ENCODE data around the gene CACNA2D4.

Gene CACNA2D4

DNA sequence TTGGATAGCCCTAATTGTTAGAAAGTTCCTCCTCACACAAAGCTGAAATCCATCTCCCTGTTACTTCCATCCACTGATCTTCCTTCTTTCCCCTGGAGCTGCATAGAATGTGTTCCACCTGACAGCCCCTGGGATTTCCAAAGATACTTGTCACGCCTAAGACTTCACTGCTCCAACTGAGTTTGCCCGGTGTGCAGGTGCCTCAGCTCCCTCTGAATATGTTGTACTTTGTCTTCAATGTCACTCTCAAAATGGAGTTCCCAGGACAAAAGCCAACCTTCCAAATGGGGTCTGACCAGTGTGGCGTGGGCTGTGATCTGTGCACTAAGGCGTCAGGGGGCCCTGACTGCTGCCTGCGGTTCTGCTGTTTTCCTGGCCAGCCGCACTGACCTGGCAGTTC, 42.8 kb downstream of the CACNA2D4 start:
- H3K27me3 ChIP-seq (ENCODE audit: insufficient read depth, poor library complexity, severe bottlenecking): no peaks in the 10 kb centered on the region
- no peak overlapping the region for H3K4me3 ChIP-seq (replicated peaks; ENCODE audit: insufficient read depth, low read length)
- H3K27ac ChIP-seq (replicated peaks): no peak overlapping the region
- TF ChIP-seq, protein P1, sequence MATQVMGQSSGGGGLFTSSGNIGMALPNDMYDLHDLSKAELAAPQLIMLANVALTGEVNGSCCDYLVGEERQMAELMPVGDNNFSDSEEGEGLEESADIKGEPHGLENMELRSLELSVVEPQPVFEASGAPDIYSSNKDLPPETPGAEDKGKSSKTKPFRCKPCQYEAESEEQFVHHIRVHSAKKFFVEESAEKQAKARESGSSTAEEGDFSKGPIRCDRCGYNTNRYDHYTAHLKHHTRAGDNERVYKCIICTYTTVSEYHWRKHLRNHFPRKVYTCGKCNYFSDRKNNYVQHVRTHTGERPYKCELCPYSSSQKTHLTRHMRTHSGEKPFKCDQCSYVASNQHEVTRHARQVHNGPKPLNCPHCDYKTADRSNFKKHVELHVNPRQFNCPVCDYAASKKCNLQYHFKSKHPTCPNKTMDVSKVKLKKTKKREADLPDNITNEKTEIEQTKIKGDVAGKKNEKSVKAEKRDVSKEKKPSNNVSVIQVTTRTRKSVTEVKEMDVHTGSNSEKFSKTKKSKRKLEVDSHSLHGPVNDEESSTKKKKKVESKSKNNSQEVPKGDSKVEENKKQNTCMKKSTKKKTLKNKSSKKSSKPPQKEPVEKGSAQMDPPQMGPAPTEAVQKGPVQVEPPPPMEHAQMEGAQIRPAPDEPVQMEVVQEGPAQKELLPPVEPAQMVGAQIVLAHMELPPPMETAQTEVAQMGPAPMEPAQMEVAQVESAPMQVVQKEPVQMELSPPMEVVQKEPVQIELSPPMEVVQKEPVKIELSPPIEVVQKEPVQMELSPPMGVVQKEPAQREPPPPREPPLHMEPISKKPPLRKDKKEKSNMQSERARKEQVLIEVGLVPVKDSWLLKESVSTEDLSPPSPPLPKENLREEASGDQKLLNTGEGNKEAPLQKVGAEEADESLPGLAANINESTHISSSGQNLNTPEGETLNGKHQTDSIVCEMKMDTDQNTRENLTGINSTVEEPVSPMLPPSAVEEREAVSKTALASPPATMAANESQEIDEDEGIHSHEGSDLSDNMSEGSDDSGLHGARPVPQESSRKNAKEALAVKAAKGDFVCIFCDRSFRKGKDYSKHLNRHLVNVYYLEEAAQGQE (IDR thresholded peaks at IDR 0.05; ENCODE audit: insufficient replicate concordance, low read depth): no peak
- TF ChIP-seq GABPA (IDR thresholded peaks at IDR 0.05; ENCODE audit: low read depth): no peak
- TF ChIP-seq POLR2AphosphoS5 (IDR thresholded peaks at IDR 0.05; ENCODE audit: low read depth): no peak
- TF ChIP-seq SPI1 (IDR thresholded peaks at IDR 0.05; ENCODE audit: borderline replicate concordance, low read depth): no peak
- no peak for TF ChIP-seq CTCF (IDR thresholded peaks at IDR 0.05; ENCODE audit: insufficient read depth, low read length)
- DNase-seq (ENCODE audit: low read depth in 1 of 2, low spot score in 1 of 2): no peak

DNA sequence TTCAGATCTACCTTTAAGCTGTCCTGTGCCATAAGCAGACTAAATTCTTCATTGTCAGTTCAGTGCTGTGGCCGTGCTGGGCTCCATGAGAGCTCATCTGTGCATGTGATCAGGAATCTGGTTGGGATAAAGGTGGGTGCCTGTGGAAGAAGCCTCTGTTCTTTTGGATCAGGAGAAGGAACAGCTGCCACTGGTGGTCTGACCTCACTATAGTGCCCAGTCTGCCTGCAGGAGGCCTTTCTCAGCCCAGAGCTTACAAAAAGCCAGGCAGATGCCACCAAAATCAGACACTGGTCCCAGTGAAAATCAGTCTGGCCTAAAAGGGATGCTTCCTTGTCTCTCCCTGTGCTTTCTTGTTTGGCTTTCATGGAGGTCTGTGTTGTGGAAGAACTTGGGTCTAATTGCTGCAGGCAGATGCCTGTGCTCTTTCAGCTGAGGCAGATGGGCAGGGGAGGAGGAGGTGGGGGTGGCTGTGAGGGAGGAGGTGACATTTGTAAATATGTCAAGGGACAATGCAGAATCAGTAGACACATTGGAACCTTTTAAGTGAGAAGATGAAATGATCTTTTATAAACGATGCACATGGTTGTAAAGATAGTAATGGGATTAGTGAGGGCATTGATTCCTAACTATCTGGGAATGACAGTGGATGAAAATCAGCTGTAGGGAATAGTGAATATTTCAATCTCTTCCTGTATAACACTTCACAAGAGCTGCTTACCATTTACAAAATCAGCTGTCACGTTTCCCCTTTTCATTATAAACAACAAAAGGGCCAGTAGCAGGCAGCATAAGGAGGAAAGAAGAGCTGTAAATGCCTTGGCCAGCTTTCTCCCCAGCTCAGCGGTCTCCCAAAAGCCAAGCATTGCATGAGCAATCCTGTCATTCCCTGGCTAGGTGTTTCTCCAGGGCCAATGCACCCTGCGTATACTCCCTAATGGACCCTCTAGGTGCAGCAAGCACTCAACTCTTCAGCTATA, 44.6 kb downstream of the CACNA2D4 start:
- no peak for DNase-seq (ENCODE audit: low read depth in 1 of 2, low spot score in 1 of 2)
- TF ChIP-seq, protein P1 (IDR thresholded peaks at IDR 0.05; ENCODE audit: insufficient replicate concordance, low read depth): no peak
- TF ChIP-seq SPI1 (IDR thresholded peaks at IDR 0.05; ENCODE audit: borderline replicate concordance, low read depth): no peak
- no peak for TF ChIP-seq POLR2AphosphoS5 (IDR thresholded peaks at IDR 0.05; ENCODE audit: low read depth)
- TF ChIP-seq GABPA (IDR thresholded peaks at IDR 0.05; ENCODE audit: low read depth): no peak
- TF ChIP-seq CTCF (IDR thresholded peaks at IDR 0.05; ENCODE audit: insufficient read depth, low read length): no peak
- no peaks in the 10 kb centered on the region for H3K27me3 ChIP-seq (ENCODE audit: insufficient read depth, poor library complexity, severe bottlenecking)
- no peak overlapping the region for H3K4me3 ChIP-seq (replicated peaks; ENCODE audit: insufficient read depth, low read length)
- H3K27ac ChIP-seq (replicated peaks): no peak overlapping the region

GRCh38 chr12:1872448-1872847, 46.0 kb downstream of the CACNA2D4 start:
- H3K27me3 ChIP-seq (ENCODE audit: insufficient read depth, poor library complexity, severe bottlenecking): no peaks in the 10 kb centered on the region
- TF ChIP-seq SPI1 (IDR thresholded peaks at IDR 0.05; ENCODE audit: borderline replicate concordance, low read depth): no peak
- TF ChIP-seq, protein P1 (IDR thresholded peaks at IDR 0.05; ENCODE audit: insufficient replicate concordance, low read depth): no peak
- TF ChIP-seq GABPA (IDR thresholded peaks at IDR 0.05; ENCODE audit: low read depth): no peak
- TF ChIP-seq CTCF (IDR thresholded peaks at IDR 0.05; ENCODE audit: insufficient read depth, low read length): no peak
- no peak for TF ChIP-seq POLR2AphosphoS5 (IDR thresholded peaks at IDR 0.05; ENCODE audit: low read depth)

More at GRCh38 chr12:1872448-1872847, 46.0 kb downstream of the CACNA2D4 start:
- Histone ChIP-seq H3K4me3 (replicated peaks; ENCODE audit: insufficient read depth, low read length) (no peak overlapping the region), H3K27ac (replicated peaks) (no peak overlapping the region)
- DNase-seq (ENCODE audit: low read depth in 1 of 2, low spot score in 1 of 2): no peak
